Neural cell (in vitro differentiated cells): ENCODE data around the gene SART3.

ENCODE experiments used
- EP300 ChIP-seq: fragments of 450-650 bp; conservative IDR thresholded peaks from 2 replicates; pipeline ENCODE4 v1.6.1; 2014; ENCODE audit warnings: antibody characterized with exemption, mild to moderate bottlenecking, moderate library complexity; ENCODE audit not compliant: poor library complexity, severe bottlenecking
- EZH2 ChIP-seq: fragments of 200-600, 300-800 bp; shearing (Covaris generic), sonication (generic); IDR thresholded peaks from 2 replicates; pipeline ENCODE4 v1.6.1; 2014; ENCODE audit warnings: antibody characterized with exemption, low read length, borderline replicate concordance, mild to moderate bottlenecking; ENCODE audit not compliant: insufficient read depth, poor library complexity, severe bottlenecking
- POLR2AphosphoS5 ChIP-seq: IDR thresholded peaks from 2 replicates; pipeline ENCODE4 v1.6.1; 2012
- RAD21 ChIP-seq: fragments of 450-650 bp; conservative IDR thresholded peaks from 2 replicates; pipeline ENCODE4 v1.6.1; 2014; ENCODE audit warnings: antibody characterized with exemption, mild to moderate bottlenecking, moderate library complexity
- REST ChIP-seq: IDR thresholded peaks from 2 replicates; pipeline ENCODE4 v1.6.1; 2012; ENCODE audit warnings: borderline replicate concordance
- SMC3 ChIP-seq: fragments of 450-650 bp; conservative IDR thresholded peaks from 2 replicates; pipeline ENCODE4 v1.6.1; 2014; ENCODE audit warnings: antibody characterized with exemption, mild to moderate bottlenecking, moderate library complexity; ENCODE audit not compliant: poor library complexity
- TAF1 ChIP-seq: IDR thresholded peaks from 2 replicates; pipeline ENCODE4 v1.6.1; 2012; ENCODE audit warnings: low read depth
- TF ChIP-seq, protein P1 (sequence below): fragments of 450-650 bp; IDR thresholded peaks from 2 replicates; pipeline ENCODE4 v1.5.1; 2014; ENCODE audit warnings: antibody characterized with exemption, mild to moderate bottlenecking, moderate library complexity; ENCODE audit not compliant: poor library complexity, severe bottlenecking

GRCh38 chr12:108563804-108564151 is 2.8 kb upstream of the SART3 start:
- TF ChIP-seq EP300 (no peak), REST (no peak), TAF1 (no peak), RAD21 (no peak), SMC3 (no peak), POLR2AphosphoS5 (no peak), EZH2 (no peak)
- TF ChIP-seq, protein P1, sequence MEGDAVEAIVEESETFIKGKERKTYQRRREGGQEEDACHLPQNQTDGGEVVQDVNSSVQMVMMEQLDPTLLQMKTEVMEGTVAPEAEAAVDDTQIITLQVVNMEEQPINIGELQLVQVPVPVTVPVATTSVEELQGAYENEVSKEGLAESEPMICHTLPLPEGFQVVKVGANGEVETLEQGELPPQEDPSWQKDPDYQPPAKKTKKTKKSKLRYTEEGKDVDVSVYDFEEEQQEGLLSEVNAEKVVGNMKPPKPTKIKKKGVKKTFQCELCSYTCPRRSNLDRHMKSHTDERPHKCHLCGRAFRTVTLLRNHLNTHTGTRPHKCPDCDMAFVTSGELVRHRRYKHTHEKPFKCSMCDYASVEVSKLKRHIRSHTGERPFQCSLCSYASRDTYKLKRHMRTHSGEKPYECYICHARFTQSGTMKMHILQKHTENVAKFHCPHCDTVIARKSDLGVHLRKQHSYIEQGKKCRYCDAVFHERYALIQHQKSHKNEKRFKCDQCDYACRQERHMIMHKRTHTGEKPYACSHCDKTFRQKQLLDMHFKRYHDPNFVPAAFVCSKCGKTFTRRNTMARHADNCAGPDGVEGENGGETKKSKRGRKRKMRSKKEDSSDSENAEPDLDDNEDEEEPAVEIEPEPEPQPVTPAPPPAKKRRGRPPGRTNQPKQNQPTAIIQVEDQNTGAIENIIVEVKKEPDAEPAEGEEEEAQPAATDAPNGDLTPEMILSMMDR = peak; percentile 9
